ENCODE results near the gene PRKAR1B. TPM values are rescaled to one million over a fixed set of nuclear protein-coding genes. Genes with fewer than 3 reads are reported as not detected.

The PRKAR1B gene
- total RNA-seq, 1 experiment from 2014 or later, result 14.1 TPM

DNA sequence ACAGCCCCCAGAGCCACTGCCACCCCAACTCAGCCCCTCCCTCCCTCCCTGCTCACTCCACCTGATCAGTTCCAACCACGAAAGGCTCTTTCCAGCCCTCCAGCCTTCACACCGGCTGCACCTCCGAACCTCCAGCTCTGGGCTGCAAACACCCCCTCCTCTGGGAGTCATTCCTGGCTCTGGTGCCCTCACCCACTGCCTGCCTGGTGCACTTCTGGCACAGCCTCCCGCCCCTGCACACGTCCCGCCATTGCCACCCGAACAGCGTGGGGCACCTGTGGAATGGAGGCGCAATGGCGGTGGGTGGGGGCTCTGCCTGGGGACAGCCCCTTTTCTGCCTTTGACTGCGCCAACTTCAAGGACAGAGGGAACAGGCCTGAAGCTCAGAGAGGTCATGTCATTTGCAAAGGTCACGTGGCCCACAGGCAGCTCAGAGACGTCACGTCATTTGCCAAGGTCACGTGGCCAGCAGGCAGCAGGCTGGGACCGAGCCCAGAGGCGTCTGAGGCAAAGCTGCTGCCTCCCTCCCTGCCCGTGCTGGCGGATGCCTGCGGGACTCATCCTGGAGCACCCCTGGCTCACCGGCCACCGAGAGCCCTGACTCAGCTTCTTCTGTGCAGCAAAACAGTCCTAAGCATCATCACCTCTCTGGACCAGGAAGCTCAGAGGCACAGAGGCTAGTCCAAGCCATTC is 76.6 kb downstream of the PRKAR1B start:
- H3K9me3 ChIP-seq (ENCODE audit: control insufficient read depth in 1 of 2, insufficient read depth in 1 of 2, low read depth in 1 of 2, low read length in 2 of 2), result peaks cover 0 to 4% of the 10 kb centered on the region in 2 experiments; a peak in 1 of 4 replicates
- RAD21 ChIA-PET (ENCODE audit: low non-redundant PET in 1 of 2, low total read pairs in 2 of 2, uncharacterized antibody in 2 of 2, unreplicated experiment in 2 of 2), result no interaction called here
- H3K9ac ChIP-seq (ENCODE audit: low read length), result no peak overlapping the region
- POLR2A ChIA-PET, result no interaction called here
- no peaks in the 10 kb centered on the region for H3K9me2 ChIP-seq (ENCODE audit: insufficient read depth)
- DNase-seq (ENCODE audit: low read depth, low spot score) (no peak), ATAC-seq (no peak)
- no peaks in the 10 kb centered on the region for H3K4me1 ChIP-seq (ENCODE audit: control insufficient read depth in 1 of 2, insufficient read depth in 2 of 2, low read length in 2 of 2)
- no peak overlapping the region for H3K4me3 ChIP-seq (replicated peaks in 1 of 2; ENCODE audit: low read depth in 1 of 2, low read length in 2 of 2)
- H2AFZ ChIP-seq (ENCODE audit: low read depth, low read length, poor library complexity, severe bottlenecking), result no peak overlapping the region
- no peaks in the 10 kb centered on the region for H4K20me1 ChIP-seq (ENCODE audit: insufficient read depth)
- H3K4me2 ChIP-seq (ENCODE audit: low read length), result no peak overlapping the region
- no peak for TF ChIP-seq POLR2A (IDR thresholded peaks at IDR 0.05; ENCODE audit: borderline replicate concordance, extremely low read depth, insufficient read depth, insufficient read length)
- no peak for TF ChIP-seq RAD21 (IDR thresholded peaks at IDR 0.05; ENCODE audit: low read depth)
- no peaks in the 10 kb centered on the region for H3K27me3 ChIP-seq (ENCODE audit: insufficient read depth, low read length)
- CTCF ChIA-PET, result no interaction called here
- intact Hi-C loops (cut with micrococcal nuclease), result no loop called here
- H3K27ac ChIP-seq (ENCODE audit: low read depth, low read length), result no peak overlapping the region; the same call in 1 of the 2 replicates
- H3K79me2 ChIP-seq (ENCODE audit: insufficient read depth, low read length), result no peaks in the 10 kb centered on the region
- H3K36me3 ChIP-seq (ENCODE audit: control insufficient read depth in 1 of 2, insufficient read depth in 2 of 2, low read length in 2 of 2), result no peaks in the 10 kb centered on the region
- BruUV-seq (replicated peaks), result no TSS peak

DNA sequence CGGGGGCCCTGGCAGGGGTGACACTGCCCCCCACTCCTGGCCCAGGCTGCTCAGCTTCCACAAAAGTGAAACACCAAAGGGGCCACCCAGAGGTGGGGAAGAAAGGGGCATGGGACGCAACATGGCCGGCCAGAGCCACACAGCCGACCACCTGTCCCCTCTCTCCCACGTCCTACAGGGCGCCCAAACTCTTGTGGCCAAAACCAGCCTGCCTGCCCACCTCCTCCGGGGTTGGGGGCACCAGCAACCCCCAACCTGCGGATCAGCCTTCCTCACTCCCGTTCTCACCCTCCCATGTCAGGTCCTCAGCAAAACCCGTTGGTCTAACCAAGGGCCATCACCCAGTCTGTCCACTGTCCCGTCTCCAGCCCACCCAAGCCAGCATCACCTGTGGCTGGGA is 80.1 kb downstream of the PRKAR1B start:
- BruUV-seq (replicated peaks), result no TSS peak
- ChIA-PET POLR2A (no interaction called here), CTCF (no interaction called here)
- no peak for TF ChIP-seq SRF (IDR thresholded peaks at IDR 0.05; ENCODE audit: low read depth)
- TF ChIP-seq, protein P1, sequence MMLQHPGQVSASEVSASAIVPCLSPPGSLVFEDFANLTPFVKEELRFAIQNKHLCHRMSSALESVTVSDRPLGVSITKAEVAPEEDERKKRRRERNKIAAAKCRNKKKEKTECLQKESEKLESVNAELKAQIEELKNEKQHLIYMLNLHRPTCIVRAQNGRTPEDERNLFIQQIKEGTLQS (IDR thresholded peaks at IDR 0.05), result no peak
- no peak for TF ChIP-seq POLR2A (IDR thresholded peaks at IDR 0.05; ENCODE audit: borderline replicate concordance, extremely low read depth, insufficient read depth, insufficient read length)
- no peak for TF ChIP-seq FOSL1 (IDR thresholded peaks at IDR 0.05; ENCODE audit: low read depth)
- no peak for TF ChIP-seq POLR2AphosphoS5 (IDR thresholded peaks at IDR 0.05; ENCODE audit: low read depth, low read length)
- no peak for TF ChIP-seq SIN3A (IDR thresholded peaks at IDR 0.05; ENCODE audit: low read depth)
- no peak for TF ChIP-seq CEBPB (IDR thresholded peaks at IDR 0.05; ENCODE audit: low read depth)
- TF ChIP-seq, protein P2, sequence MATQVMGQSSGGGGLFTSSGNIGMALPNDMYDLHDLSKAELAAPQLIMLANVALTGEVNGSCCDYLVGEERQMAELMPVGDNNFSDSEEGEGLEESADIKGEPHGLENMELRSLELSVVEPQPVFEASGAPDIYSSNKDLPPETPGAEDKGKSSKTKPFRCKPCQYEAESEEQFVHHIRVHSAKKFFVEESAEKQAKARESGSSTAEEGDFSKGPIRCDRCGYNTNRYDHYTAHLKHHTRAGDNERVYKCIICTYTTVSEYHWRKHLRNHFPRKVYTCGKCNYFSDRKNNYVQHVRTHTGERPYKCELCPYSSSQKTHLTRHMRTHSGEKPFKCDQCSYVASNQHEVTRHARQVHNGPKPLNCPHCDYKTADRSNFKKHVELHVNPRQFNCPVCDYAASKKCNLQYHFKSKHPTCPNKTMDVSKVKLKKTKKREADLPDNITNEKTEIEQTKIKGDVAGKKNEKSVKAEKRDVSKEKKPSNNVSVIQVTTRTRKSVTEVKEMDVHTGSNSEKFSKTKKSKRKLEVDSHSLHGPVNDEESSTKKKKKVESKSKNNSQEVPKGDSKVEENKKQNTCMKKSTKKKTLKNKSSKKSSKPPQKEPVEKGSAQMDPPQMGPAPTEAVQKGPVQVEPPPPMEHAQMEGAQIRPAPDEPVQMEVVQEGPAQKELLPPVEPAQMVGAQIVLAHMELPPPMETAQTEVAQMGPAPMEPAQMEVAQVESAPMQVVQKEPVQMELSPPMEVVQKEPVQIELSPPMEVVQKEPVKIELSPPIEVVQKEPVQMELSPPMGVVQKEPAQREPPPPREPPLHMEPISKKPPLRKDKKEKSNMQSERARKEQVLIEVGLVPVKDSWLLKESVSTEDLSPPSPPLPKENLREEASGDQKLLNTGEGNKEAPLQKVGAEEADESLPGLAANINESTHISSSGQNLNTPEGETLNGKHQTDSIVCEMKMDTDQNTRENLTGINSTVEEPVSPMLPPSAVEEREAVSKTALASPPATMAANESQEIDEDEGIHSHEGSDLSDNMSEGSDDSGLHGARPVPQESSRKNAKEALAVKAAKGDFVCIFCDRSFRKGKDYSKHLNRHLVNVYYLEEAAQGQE (IDR thresholded peaks at IDR 0.05; ENCODE audit: low read depth), result no peak
- no peak for TF ChIP-seq YY1 (IDR thresholded peaks at IDR 0.05; ENCODE audit: extremely low read depth, insufficient replicate concordance, low read depth, low read length)
- TF ChIP-seq EGR1 (IDR thresholded peaks at IDR 0.05; ENCODE audit: low read depth), result no peak
- TF ChIP-seq, protein P3, sequence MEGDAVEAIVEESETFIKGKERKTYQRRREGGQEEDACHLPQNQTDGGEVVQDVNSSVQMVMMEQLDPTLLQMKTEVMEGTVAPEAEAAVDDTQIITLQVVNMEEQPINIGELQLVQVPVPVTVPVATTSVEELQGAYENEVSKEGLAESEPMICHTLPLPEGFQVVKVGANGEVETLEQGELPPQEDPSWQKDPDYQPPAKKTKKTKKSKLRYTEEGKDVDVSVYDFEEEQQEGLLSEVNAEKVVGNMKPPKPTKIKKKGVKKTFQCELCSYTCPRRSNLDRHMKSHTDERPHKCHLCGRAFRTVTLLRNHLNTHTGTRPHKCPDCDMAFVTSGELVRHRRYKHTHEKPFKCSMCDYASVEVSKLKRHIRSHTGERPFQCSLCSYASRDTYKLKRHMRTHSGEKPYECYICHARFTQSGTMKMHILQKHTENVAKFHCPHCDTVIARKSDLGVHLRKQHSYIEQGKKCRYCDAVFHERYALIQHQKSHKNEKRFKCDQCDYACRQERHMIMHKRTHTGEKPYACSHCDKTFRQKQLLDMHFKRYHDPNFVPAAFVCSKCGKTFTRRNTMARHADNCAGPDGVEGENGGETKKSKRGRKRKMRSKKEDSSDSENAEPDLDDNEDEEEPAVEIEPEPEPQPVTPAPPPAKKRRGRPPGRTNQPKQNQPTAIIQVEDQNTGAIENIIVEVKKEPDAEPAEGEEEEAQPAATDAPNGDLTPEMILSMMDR (IDR thresholded peaks at IDR 0.05 in 2 of 3, conservative IDR thresholded peaks at IDR 0.05 in 1 of 3; ENCODE audit: borderline replicate concordance in 1 of 3, insufficient read depth in 1 of 3, low read depth in 2 of 3, low read length in 2 of 3), result no peak
- no peak for TF ChIP-seq TCF7L2 (IDR thresholded peaks at IDR 0.05; ENCODE audit: borderline replicate concordance, extremely low read depth, insufficient read depth, insufficient read length)
- no peak for TF ChIP-seq ELF1 (IDR thresholded peaks at IDR 0.05; ENCODE audit: borderline replicate concordance, low read depth)
- TF ChIP-seq ZNF274 (IDR thresholded peaks at IDR 0.05; ENCODE audit: low read depth, low read length), result no peak

More for the DNA sequence above, 80.1 kb downstream of the PRKAR1B start:
- RAD21 ChIA-PET (ENCODE audit: low non-redundant PET in 1 of 2, low total read pairs in 2 of 2, uncharacterized antibody in 2 of 2, unreplicated experiment in 2 of 2), result no interaction called here
- DNase-seq (ENCODE audit: low read depth, low spot score) (no peak), ATAC-seq (no peak)
- Histone ChIP-seq H2AFZ (ENCODE audit: low read depth, low read length, poor library complexity, severe bottlenecking) (no peak overlapping the region), H3K36me3 (ENCODE audit: control insufficient read depth in 1 of 2, insufficient read depth in 2 of 2, low read length in 2 of 2) (no peaks in the 10 kb centered on the region), H3K4me2 (ENCODE audit: low read length) (no peak overlapping the region), H3K79me2 (ENCODE audit: insufficient read depth, low read length) (no peaks in the 10 kb centered on the region), H3K9ac (ENCODE audit: low read length) (no peak overlapping the region), H4K20me1 (ENCODE audit: insufficient read depth) (no peaks in the 10 kb centered on the region), H3K9me2 (ENCODE audit: insufficient read depth) (no peaks in the 10 kb centered on the region), H3K4me1 (ENCODE audit: control insufficient read depth in 1 of 2, insufficient read depth in 2 of 2, low read length in 2 of 2) (peaks cover under 1 to 2% of the 10 kb centered on the region in 2 experiments; a peak in 3 of 4 replicates), H3K4me3 (replicated peaks in 1 of 2; ENCODE audit: low read depth in 1 of 2, low read length in 2 of 2) (no peak overlapping the region), H3K27me3 (ENCODE audit: insufficient read depth, low read length) (no peaks in the 10 kb centered on the region), H3K27ac (ENCODE audit: low read depth, low read length) (no peak overlapping the region), H3K9me3 (ENCODE audit: control insufficient read depth in 1 of 2, insufficient read depth in 1 of 2, low read depth in 1 of 2, low read length in 2 of 2) (peaks cover 0 to 6% of the 10 kb centered on the region in 2 experiments; a peak in 1 of 4 replicates)
- intact Hi-C loops (cut with micrococcal nuclease), result no loop called here

Data from HCT116 (cell line).